Type B pancreatic cell (in vitro differentiated cells): ENCODE data around the gene PATL2. TPM values are rescaled to one million over a fixed set of nuclear protein-coding genes. Genes with fewer than 3 reads are reported as not detected.
"Not testable (repeated sequence)": the region's sequence is repeated elsewhere in the genome, so short reads cannot be mapped to it uniquely, and the experiment has no call there.

Experiments
- DNase-seq: peaks from one replicate; pipeline ENCODE4 v3.0.0; 2021; ENCODE audit warnings: mixed read lengths; ENCODE audit not compliant: unreplicated experiment; ENCODE audit errors: extremely low spot score
- H3K27ac Mint-ChIP-seq: 2 replicates; pipeline ENCODE4 v1.8.0; 2021; ENCODE audit warnings: mild to moderate bottlenecking, mixed read lengths
- H3K27me3 Mint-ChIP-seq: 2 replicates; pipeline ENCODE4 v1.8.0; 2021; ENCODE audit warnings: mixed read lengths
- H3K36me3 Mint-ChIP-seq: 2 replicates; pipeline ENCODE4 v1.8.0; 2021; ENCODE audit warnings: mixed read lengths
- H3K4me1 Mint-ChIP-seq: one replicate; pipeline ENCODE4 v1.8.0; 2021; ENCODE audit warnings: mixed read lengths; ENCODE audit not compliant: unreplicated experiment
- H3K4me3 Mint-ChIP-seq: 2 replicates; pipeline ENCODE4 v1.8.0; 2021; ENCODE audit warnings: mild to moderate bottlenecking, mixed read lengths
- H3K9me3 Mint-ChIP-seq: 2 replicates; pipeline ENCODE4 v1.8.0; 2021; ENCODE audit warnings: mixed read lengths
- CTCF ChIP-seq: fragments of 200-600 bp; sonication (generic); conservative IDR thresholded peaks from 2 replicates; pipeline ENCODE4 v1.5.0; 2021; ENCODE audit warnings: antibody characterized with exemption, mild to moderate bottlenecking
- total RNA-seq: library from RNA; stranded (reverse); gene quantifications from 2 replicates; pipeline ENCODE4 v1.2.1, GENCODE V29; 2021; ENCODE audit warnings: low replicate concordance

The PATL2 gene
- total RNA-seq, 1 donor from 2014 or later, result 1.2 TPM

GRCh38 chr15:44697014-44697413, 14.1 kb downstream of the PATL2 start:
- no peak overlapping the region for H3K4me3 Mint-ChIP-seq
- no peak for TF ChIP-seq CTCF
- no peak overlapping the region for H3K27ac Mint-ChIP-seq
- H3K27me3 Mint-ChIP-seq, result peaks cover 29% of the 10 kb centered on the region
- H3K4me1 Mint-ChIP-seq, result no peaks in the 10 kb centered on the region
- no peaks in the 10 kb centered on the region for H3K36me3 Mint-ChIP-seq
- no peak for DNase-seq
- peaks cover 5% of the 10 kb centered on the region for H3K9me3 Mint-ChIP-seq

- no peak for DNase-seq
- Mint-ChIP-seq H3K9me3 (no peaks in the 10 kb centered on the region), H3K4me3 (no peak overlapping the region), H3K27ac (no peak overlapping the region), H3K4me1 (no peaks in the 10 kb centered on the region), H3K36me3 (no peaks in the 10 kb centered on the region), H3K27me3 (peaks cover 24% of the 10 kb centered on the region)
- no peak for TF ChIP-seq CTCF
Measured at GRCh38 chr15:44695294-44695693, 15.8 kb downstream of the PATL2 start.

- Mint-ChIP-seq H3K4me1 (no peaks in the 10 kb centered on the region), H3K36me3 (no peaks in the 10 kb centered on the region), H3K9me3 (no peaks in the 10 kb centered on the region), H3K27me3 (peaks cover 19% of the 10 kb centered on the region), H3K4me3 (no peak overlapping the region), H3K27ac (no peak overlapping the region)
- TF ChIP-seq CTCF, result no peak
- no peak for DNase-seq
Measured at GRCh38 chr15:44694416-44694815, 16.7 kb downstream of the PATL2 start.

GRCh38 chr15:44692659-44693058, 18.5 kb downstream of the PATL2 start:
- no peaks in the 10 kb centered on the region for H3K4me1 Mint-ChIP-seq
- no peaks in the 10 kb centered on the region for H3K9me3 Mint-ChIP-seq
- H3K27ac Mint-ChIP-seq, result no peak overlapping the region
- peaks cover 12% of the 10 kb centered on the region for H3K27me3 Mint-ChIP-seq
- TF ChIP-seq CTCF, result no peak
- H3K36me3 Mint-ChIP-seq, result no peaks in the 10 kb centered on the region
- H3K4me3 Mint-ChIP-seq, result no peak overlapping the region
- DNase-seq, result no peak

GRCh38 chr15:44690245-44690644, 20.9 kb downstream of the PATL2 start:
- H3K36me3 Mint-ChIP-seq, DNase-seq, H3K27ac Mint-ChIP-seq, H3K4me3 Mint-ChIP-seq, H3K4me1 Mint-ChIP-seq, H3K9me3 Mint-ChIP-seq: not testable (repeated sequence)
- H3K27me3 Mint-ChIP-seq, result peaks cover 13% of the 10 kb centered on the region

- not testable (repeated sequence) for H3K27ac Mint-ChIP-seq, H3K4me3 Mint-ChIP-seq, H3K36me3 Mint-ChIP-seq, DNase-seq, H3K4me1 Mint-ChIP-seq, H3K9me3 Mint-ChIP-seq
- H3K27me3 Mint-ChIP-seq, result peaks cover 13% of the 10 kb centered on the region
Measured at GRCh38 chr15:44689318-44689717, 21.8 kb downstream of the PATL2 start.

GRCh38 chr15:44682809-44683682, 28.1 kb downstream of the PATL2 start:
- not testable (repeated sequence) for H3K4me1 Mint-ChIP-seq, H3K4me3 Mint-ChIP-seq
- H3K27me3 Mint-ChIP-seq, result peaks cover 21% of the 10 kb centered on the region

More at GRCh38 chr15:44682809-44683682, 28.1 kb downstream of the PATL2 start:
- not testable (repeated sequence) for DNase-seq, H3K36me3 Mint-ChIP-seq, H3K9me3 Mint-ChIP-seq
- peak overlapping the region; percentile 35 for H3K27ac Mint-ChIP-seq
